Measurements from ENCODE around the gene SHISA9. TPM values are rescaled to one million over a fixed set of nuclear protein-coding genes. Genes with fewer than 3 reads are reported as not detected.

SHISA9 gene
- polyA plus RNA-seq, 1 donor = 2.7 TPM

- Histone ChIP-seq H3K4me3 (ENCODE audit: low read length) (no peak overlapping the region), H3K27ac (ENCODE audit: low read length) (no peak overlapping the region), H3K4me1 (ENCODE audit: control insufficient read depth, insufficient read depth, low read length) (no peaks in the 10 kb centered on the region), H3K9me3 (ENCODE audit: control insufficient read depth, low read depth, low read length) (peaks cover 3% of the 10 kb centered on the region), H3K27me3 (ENCODE audit: control insufficient read depth, insufficient read depth, low read length) (peaks cover 45% of the 10 kb centered on the region), H3K36me3 (ENCODE audit: control insufficient read depth, insufficient read depth, low read length) (no peaks in the 10 kb centered on the region)
- no CpG with 5 or more reads among the region's 3 CpGs for WGBS (ENCODE audit: insufficient coverage, low lambda C conversion rate)
- DNase-seq = no peak
These were observed 2.8 kb upstream of the SHISA9 start for GRCh38 chr16:12898551-12898950.

- Histone ChIP-seq H3K36me3 (ENCODE audit: control insufficient read depth, insufficient read depth, low read length) (no peaks in the 10 kb centered on the region), H3K4me3 (ENCODE audit: low read length) (no peak overlapping the region), H3K9me3 (ENCODE audit: control insufficient read depth, low read depth, low read length) (peaks cover 3% of the 10 kb centered on the region), H3K27me3 (ENCODE audit: control insufficient read depth, insufficient read depth, low read length) (peaks cover 56% of the 10 kb centered on the region), H3K27ac (ENCODE audit: low read length) (no peak overlapping the region), H3K4me1 (ENCODE audit: control insufficient read depth, insufficient read depth, low read length) (no peaks in the 10 kb centered on the region)
- no peak for DNase-seq
- no CpG with 5 or more reads among the region's 6 CpGs for WGBS (ENCODE audit: insufficient coverage, low lambda C conversion rate)
These were observed 1.8 kb upstream of the SHISA9 start for GRCh38 chr16:12899529-12900143.

- Histone ChIP-seq H3K27ac (ENCODE audit: low read length) (no peak overlapping the region), H3K36me3 (ENCODE audit: control insufficient read depth, insufficient read depth, low read length) (no peaks in the 10 kb centered on the region), H3K9me3 (ENCODE audit: control insufficient read depth, low read depth, low read length) (peaks cover 3% of the 10 kb centered on the region), H3K4me1 (ENCODE audit: control insufficient read depth, insufficient read depth, low read length) (no peaks in the 10 kb centered on the region), H3K4me3 (ENCODE audit: low read length) (no peak overlapping the region), H3K27me3 (ENCODE audit: control insufficient read depth, insufficient read depth, low read length) (peaks cover 61% of the 10 kb centered on the region)
- DNase-seq = no peak
- WGBS (ENCODE audit: insufficient coverage, low lambda C conversion rate) = 6% methylated on average over 3 of the region's 7 CpGs
These were observed 1.2 kb upstream of the SHISA9 start for GRCh38 chr16:12900156-12900555.

GRCh38 chr16:12900599-12901203, 697 bp upstream of the SHISA9 start:
- DNase-seq = no peak
- Histone ChIP-seq H3K9me3 (ENCODE audit: control insufficient read depth, low read depth, low read length) (peaks cover 3% of the 10 kb centered on the region), H3K27me3 (ENCODE audit: control insufficient read depth, insufficient read depth, low read length) (peaks cover 61% of the 10 kb centered on the region), H3K27ac (ENCODE audit: low read length) (no peak overlapping the region), H3K4me3 (ENCODE audit: low read length) (peak overlapping the region; percentile 16), H3K4me1 (ENCODE audit: control insufficient read depth, insufficient read depth, low read length) (no peaks in the 10 kb centered on the region), H3K36me3 (ENCODE audit: control insufficient read depth, insufficient read depth, low read length) (no peaks in the 10 kb centered on the region)
- WGBS (ENCODE audit: insufficient coverage, low lambda C conversion rate) = no CpG with 5 or more reads among the region's 37 CpGs

GRCh38 chr16:12901204-12901596, 198 bp upstream of the SHISA9 start:
- Histone ChIP-seq H3K27me3 (ENCODE audit: control insufficient read depth, insufficient read depth, low read length) (peaks cover 63% of the 10 kb centered on the region), H3K9me3 (ENCODE audit: control insufficient read depth, low read depth, low read length) (peaks cover 3% of the 10 kb centered on the region), H3K36me3 (ENCODE audit: control insufficient read depth, insufficient read depth, low read length) (no peaks in the 10 kb centered on the region), H3K4me1 (ENCODE audit: control insufficient read depth, insufficient read depth, low read length) (no peaks in the 10 kb centered on the region), H3K4me3 (ENCODE audit: low read length) (peak overlapping the region; percentile 16), H3K27ac (ENCODE audit: low read length) (no peak overlapping the region)
- peak in 1 of 2 donors; percentile 7 for DNase-seq
- WGBS (ENCODE audit: insufficient coverage, low lambda C conversion rate) = no CpG with 5 or more reads among the region's 34 CpGs

GRCh38 chr16:12902511-12903372, 1.3 kb downstream of the SHISA9 start:
- H3K4me3 ChIP-seq (ENCODE audit: low read length) = peak overlapping the region; percentile 18
- no peak overlapping the region for H3K27ac ChIP-seq (ENCODE audit: low read length)
- no CpG with 5 or more reads among the region's 55 CpGs for WGBS (ENCODE audit: insufficient coverage, low lambda C conversion rate)
- H3K36me3 ChIP-seq (ENCODE audit: control insufficient read depth, insufficient read depth, low read length) = no peaks in the 10 kb centered on the region
- H3K27me3 ChIP-seq (ENCODE audit: control insufficient read depth, insufficient read depth, low read length) = peaks cover 63% of the 10 kb centered on the region
- no peaks in the 10 kb centered on the region for H3K4me1 ChIP-seq (ENCODE audit: control insufficient read depth, insufficient read depth, low read length)
- peak in 1 of 2 donors; percentile 8 for DNase-seq
- peaks cover 3% of the 10 kb centered on the region for H3K9me3 ChIP-seq (ENCODE audit: control insufficient read depth, low read depth, low read length)

- Histone ChIP-seq H3K27me3 (ENCODE audit: control insufficient read depth, insufficient read depth, low read length) (peaks cover 57% of the 10 kb centered on the region), H3K9me3 (ENCODE audit: control insufficient read depth, low read depth, low read length) (peaks cover 3% of the 10 kb centered on the region), H3K4me3 (ENCODE audit: low read length) (peak overlapping the region; percentile 18), H3K36me3 (ENCODE audit: control insufficient read depth, insufficient read depth, low read length) (no peaks in the 10 kb centered on the region), H3K27ac (ENCODE audit: low read length) (no peak overlapping the region), H3K4me1 (ENCODE audit: control insufficient read depth, insufficient read depth, low read length) (no peaks in the 10 kb centered on the region)
- no peak for DNase-seq
- no CpG with 5 or more reads among the region's 38 CpGs for whole genome bisulfite sequencing (ENCODE audit: insufficient coverage, low lambda C conversion rate)
These were observed 2.3 kb downstream of the SHISA9 start for GRCh38 chr16:12903407-12904328.

- no peak for DNase-seq
- Histone ChIP-seq H3K36me3 (ENCODE audit: control insufficient read depth, insufficient read depth, low read length) (no peaks in the 10 kb centered on the region), H3K4me3 (ENCODE audit: low read length) (no peak overlapping the region), H3K27ac (ENCODE audit: low read length) (no peak overlapping the region), H3K4me1 (ENCODE audit: control insufficient read depth, insufficient read depth, low read length) (no peaks in the 10 kb centered on the region), H3K27me3 (ENCODE audit: control insufficient read depth, insufficient read depth, low read length) (peaks cover 52% of the 10 kb centered on the region), H3K9me3 (ENCODE audit: control insufficient read depth, low read depth, low read length) (peaks cover 3% of the 10 kb centered on the region)
- WGBS (ENCODE audit: insufficient coverage, low lambda C conversion rate) = no CpG with 5 or more reads among the region's 7 CpGs
These were observed 2.9 kb downstream of the SHISA9 start for GRCh38 chr16:12904329-12904671.

- peak in 1 of 2 donors; percentile 25 for DNase-seq
- WGBS (ENCODE audit: insufficient coverage, low lambda C conversion rate) = no CpG with 5 or more reads among the region's 5 CpGs
- Histone ChIP-seq H3K27me3 (ENCODE audit: control insufficient read depth, insufficient read depth, low read length) (peaks cover 36% of the 10 kb centered on the region), H3K4me3 (ENCODE audit: low read length) (no peak overlapping the region), H3K4me1 (ENCODE audit: control insufficient read depth, insufficient read depth, low read length) (no peaks in the 10 kb centered on the region), H3K36me3 (ENCODE audit: control insufficient read depth, insufficient read depth, low read length) (no peaks in the 10 kb centered on the region), H3K9me3 (ENCODE audit: control insufficient read depth, low read depth, low read length) (peaks cover 3% of the 10 kb centered on the region), H3K27ac (ENCODE audit: low read length) (no peak overlapping the region)
These were observed 4.9 kb downstream of the SHISA9 start for GRCh38 chr16:12906271-12906670.

All from large intestine (tissue), 3 donors.